ENCODE measurements around the gene BLNK.

The BLNK gene

DNA sequence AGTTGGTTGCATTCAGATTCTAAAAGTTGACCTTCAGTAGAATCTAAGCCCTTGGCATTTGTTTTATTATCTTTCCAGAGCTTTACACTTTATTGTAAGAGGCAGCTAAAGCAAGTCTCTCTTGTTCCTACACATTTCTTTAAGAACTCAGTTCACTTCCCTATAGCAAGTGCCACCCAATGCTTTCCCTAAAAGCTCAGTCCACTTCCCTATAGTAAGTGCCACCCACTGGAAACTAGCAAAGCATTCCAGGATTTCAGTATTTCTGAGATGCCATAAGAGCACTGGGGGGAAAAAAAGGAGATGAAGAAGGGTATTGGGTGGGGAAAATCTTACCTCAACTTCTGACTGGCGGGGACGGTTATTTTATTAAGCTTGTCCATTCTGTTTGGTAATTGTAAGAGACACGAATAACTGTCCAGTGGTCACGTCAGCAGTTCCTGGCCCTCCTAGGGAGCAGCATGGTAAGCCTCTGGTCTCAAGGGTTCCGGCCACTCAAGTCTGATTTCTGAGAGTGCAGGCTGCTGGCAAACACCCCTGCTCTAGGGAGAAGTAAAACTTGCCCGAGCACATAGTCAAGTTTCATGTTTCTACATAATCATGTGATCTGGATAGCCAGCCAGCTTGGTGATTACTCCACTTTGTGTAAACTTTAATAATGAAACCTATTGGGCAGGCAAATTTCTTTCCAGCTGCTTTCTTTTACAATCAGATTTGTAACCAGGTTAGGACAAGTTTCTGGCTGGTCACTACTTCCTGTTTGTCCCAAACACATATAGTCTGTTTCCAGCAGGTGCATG, at the start of gene BLNK:
Gene BLNK (minus strand): TSS at position 554 of the 800 bp plus-strand sequence. CDS start 171 bp downstream, at position 383.
- DNase-seq (ENCODE audit: low spot score), result peak; percentile 64
- TF ChIP-seq, protein P1, sequence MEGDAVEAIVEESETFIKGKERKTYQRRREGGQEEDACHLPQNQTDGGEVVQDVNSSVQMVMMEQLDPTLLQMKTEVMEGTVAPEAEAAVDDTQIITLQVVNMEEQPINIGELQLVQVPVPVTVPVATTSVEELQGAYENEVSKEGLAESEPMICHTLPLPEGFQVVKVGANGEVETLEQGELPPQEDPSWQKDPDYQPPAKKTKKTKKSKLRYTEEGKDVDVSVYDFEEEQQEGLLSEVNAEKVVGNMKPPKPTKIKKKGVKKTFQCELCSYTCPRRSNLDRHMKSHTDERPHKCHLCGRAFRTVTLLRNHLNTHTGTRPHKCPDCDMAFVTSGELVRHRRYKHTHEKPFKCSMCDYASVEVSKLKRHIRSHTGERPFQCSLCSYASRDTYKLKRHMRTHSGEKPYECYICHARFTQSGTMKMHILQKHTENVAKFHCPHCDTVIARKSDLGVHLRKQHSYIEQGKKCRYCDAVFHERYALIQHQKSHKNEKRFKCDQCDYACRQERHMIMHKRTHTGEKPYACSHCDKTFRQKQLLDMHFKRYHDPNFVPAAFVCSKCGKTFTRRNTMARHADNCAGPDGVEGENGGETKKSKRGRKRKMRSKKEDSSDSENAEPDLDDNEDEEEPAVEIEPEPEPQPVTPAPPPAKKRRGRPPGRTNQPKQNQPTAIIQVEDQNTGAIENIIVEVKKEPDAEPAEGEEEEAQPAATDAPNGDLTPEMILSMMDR (IDR thresholded peaks at IDR 0.05; ENCODE audit: extremely low read depth, insufficient read depth, missing control alignments), result no peak
- in situ Hi-C loops (cut with MboI; ENCODE audit: low pct_unique_long_range_greater_than_20kb, low sequenced_read_pairs, unreplicated experiment), result no loop called here

DNA sequence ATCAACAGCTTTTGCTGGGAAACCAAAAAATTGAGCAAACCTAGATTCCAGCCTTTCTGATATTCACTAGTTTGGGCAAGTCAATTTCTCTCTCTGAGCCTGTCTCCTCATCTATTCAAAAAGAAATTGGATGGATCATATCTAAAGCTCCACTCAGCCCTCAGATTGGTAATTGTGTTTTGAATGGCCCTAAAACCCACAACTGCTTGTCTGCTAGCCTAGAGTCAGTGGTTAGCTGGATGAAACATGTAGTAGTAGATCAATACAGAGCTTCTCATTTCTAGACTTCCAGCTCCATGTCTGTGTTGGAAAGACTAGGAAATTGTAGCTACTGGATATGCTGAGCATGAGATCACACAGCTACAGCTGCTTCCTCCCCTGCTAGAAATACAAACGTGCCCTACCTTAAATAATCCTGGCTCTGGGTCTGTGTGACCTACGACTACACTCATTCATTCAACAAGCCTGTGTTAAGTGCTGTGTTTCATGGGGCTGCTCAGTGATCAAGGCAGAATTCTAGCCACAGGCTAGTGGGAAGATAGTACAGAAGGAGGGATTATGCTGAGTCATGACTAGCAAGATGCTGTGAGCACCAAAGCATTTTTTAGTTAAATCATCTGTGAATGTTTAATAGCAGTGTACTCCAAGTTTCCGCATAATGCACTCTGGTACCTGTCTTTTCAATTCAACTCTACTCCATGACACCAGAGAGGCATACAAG, 48.5 kb upstream of the BLNK start:
- DNase-seq (ENCODE audit: low spot score), result no peak
- in situ Hi-C loops (cut with MboI; ENCODE audit: low pct_unique_long_range_greater_than_20kb, low sequenced_read_pairs, unreplicated experiment), result no loop called here
- TF ChIP-seq, protein P1 (IDR thresholded peaks at IDR 0.05; ENCODE audit: extremely low read depth, insufficient read depth, missing control alignments), result no peak

DNA sequence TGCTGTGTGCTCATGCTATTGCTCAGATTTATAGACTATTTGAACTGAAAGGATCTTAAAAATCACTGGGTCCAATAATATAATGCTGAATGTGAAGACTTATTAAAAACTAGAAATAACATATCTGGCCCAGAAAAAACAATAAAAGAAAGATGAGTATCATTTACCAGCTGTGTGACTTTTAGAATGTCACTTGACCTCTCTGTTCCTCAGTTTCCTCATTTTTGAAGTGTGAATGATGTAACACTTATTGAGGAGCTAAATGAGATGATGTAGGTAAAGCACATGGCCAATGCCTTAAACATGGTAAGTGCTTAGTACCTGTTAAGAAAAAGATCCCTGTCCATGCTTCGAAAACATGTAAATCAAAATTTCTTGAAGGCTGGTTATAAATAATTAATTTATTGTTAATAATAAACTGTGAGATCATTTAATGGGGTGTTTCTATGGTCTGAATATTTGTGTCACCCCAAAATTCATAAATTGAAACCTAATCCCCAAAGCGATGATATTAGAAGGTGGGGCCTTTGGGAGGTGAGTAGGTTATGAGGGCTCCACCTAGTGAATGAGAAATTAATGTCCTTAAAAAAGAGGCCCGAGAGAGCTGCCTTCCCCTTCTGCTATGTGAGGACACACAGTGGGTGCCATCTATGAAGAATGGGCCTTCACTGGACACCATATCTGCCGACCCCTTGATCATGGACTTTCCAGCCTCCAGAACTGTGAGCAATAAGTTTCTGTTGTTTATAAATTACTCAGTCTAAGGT, 45.9 kb upstream of the BLNK start:
- in situ Hi-C loops (cut with MboI; ENCODE audit: low pct_unique_long_range_greater_than_20kb, low sequenced_read_pairs, unreplicated experiment), result no loop called here
- TF ChIP-seq, protein P1 (IDR thresholded peaks at IDR 0.05; ENCODE audit: extremely low read depth, insufficient read depth, missing control alignments), result no peak

DNA sequence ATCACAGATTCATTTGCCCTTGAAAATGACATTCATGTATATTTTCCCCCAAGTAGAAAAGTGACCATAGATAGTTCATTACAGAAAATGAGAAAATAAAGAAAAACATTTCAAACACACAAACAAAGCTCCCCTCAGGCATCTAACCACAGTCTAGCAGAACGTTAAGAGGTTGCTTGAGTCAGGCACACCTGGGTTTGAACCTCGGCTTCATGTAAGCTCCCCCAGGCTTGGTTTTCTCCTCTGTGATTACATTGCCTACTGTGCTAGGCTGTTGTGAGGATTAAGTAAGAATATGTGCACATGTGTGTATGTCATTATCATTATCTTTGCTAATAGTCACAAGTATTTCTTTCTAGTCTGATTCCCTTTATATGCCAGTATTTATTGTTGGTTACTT, 42.0 kb upstream of the BLNK start:
- TF ChIP-seq, protein P1 (IDR thresholded peaks at IDR 0.05; ENCODE audit: extremely low read depth, insufficient read depth, missing control alignments), result no peak
- no peak for DNase-seq (ENCODE audit: low spot score)
- in situ Hi-C loops (cut with MboI; ENCODE audit: low pct_unique_long_range_greater_than_20kb, low sequenced_read_pairs, unreplicated experiment), result no loop called here

More for the DNA sequence above, 45.9 kb upstream of the BLNK start:
- no peak for DNase-seq (ENCODE audit: low spot score)

DNA sequence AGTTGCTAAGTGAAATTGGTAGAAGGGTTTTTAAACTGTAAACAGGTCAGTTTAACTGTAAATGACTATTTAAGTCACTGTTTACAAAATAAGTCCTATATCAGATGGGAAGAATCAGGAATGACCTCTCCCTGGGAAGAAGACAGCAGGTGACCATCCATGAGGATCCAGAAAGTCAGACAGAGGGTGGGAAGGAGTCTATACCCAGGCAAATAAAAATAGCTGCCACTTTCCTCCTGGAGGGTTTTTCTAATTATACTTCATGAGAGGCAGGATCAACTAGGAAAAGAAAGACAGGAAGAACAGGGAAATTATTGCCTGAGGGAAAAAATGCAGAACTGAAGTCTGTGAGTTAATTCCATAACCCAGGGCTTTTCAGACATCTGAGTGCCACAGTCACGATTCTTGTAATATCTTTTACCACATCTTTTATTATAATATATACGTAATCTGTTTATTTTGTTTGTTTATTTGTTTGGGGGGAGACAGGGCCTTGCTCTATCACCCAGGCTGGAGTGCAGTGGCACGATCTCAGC, 39.9 kb upstream of the BLNK start:
- TF ChIP-seq, protein P1 (IDR thresholded peaks at IDR 0.05; ENCODE audit: extremely low read depth, insufficient read depth, missing control alignments), result no peak
- in situ Hi-C loops (cut with MboI; ENCODE audit: low pct_unique_long_range_greater_than_20kb, low sequenced_read_pairs, unreplicated experiment), result no loop called here

DNA sequence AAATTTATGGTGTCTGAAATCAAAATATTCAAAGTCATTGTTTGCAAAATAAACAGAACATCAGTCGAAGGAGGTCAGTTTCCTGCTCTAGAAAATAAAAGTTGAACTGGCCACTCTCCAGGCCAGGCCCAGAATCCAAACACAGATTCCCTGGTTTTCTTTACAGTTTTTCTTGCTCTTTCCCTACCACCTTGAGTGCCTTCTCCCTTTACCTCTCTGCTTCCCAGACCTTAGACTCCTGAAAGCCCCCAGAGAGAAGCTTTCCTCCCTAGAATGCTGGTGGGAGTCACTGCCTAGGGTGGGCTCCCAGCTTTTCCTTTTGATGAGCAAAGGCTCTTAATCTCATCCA, 38.9 kb upstream of the BLNK start:
- no peak for DNase-seq (ENCODE audit: low spot score)
- TF ChIP-seq, protein P1 (IDR thresholded peaks at IDR 0.05; ENCODE audit: extremely low read depth, insufficient read depth, missing control alignments), result no peak
- in situ Hi-C loops (cut with MboI; ENCODE audit: low pct_unique_long_range_greater_than_20kb, low sequenced_read_pairs, unreplicated experiment), result no loop called here

More for the DNA sequence above, 39.9 kb upstream of the BLNK start:
- DNase-seq (ENCODE audit: low spot score), result no peak

Measured in GM13977 (cell line).